ENCODE measurements around the gene FHIT.
"Not testable (repeated sequence)": the region's sequence is repeated elsewhere in the genome, so short reads cannot be mapped to it uniquely, and the experiment has no call there.

Gene FHIT

DNA sequence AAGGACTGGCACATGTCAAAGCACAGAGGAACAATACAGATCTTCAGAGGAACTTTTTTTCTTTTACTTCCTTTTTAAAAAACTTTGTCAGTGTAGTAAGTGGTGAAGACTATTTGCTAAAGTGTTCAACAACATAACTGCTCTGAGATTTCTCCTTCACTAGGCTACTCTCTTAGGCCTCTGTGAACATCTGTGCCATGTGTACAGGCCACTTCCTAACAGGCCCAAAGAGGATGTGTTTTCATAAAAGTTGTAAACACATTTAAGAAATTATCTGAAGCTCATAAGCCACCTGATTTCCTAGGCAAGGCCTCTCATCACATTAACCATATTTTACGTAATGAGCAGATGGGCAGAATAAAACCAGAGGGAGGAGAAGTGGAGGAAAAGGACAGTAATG, 235.4 kb downstream of the FHIT start:
- H3K27ac ChIP-seq: no peak overlapping the region
- DNase-seq (ENCODE audit: low read depth, low spot score): no peak

DNA sequence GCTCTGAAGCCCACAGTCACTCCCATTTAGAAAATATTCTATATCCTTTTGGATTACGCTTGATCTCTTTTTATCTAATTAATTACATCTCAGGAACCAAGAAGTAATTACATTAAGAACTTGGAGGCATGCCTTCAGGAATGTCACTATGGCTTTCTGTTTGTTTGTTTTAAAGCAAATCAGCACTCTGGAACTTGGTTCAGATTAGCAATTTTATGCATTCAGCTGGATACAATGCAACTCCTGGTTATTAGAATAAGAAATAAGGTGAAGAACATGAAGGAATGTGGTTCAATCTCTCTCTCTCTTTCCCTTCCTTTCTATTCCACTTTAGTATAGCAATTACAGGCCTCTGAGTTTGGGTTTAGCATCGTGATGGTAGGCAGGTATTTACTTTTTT, 235.8 kb downstream of the FHIT start:
- H3K27ac ChIP-seq: no peak overlapping the region
- no peak for DNase-seq (ENCODE audit: low read depth, low spot score)

DNA sequence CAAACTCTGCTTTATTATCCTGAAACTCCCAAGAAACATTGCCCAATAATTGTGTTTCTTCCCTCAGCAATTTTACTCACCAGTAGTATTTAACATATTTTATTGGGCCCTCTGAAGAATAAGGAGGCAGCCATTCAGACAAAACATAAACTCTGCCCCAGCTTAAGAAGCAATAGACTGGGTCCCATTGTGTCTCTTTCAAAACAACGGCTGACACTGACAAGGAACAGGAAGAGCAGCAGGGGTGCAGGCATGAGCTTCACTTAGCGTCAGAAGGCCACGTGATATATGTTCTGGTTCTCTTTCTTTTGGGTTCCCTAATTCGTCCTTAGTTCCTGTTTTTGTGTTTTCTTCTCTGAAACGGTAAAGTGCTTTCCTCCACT, 242.3 kb downstream of the FHIT start:
- DNase-seq (ENCODE audit: low read depth, low spot score): no peak
- H3K27ac ChIP-seq: no peak overlapping the region

DNA sequence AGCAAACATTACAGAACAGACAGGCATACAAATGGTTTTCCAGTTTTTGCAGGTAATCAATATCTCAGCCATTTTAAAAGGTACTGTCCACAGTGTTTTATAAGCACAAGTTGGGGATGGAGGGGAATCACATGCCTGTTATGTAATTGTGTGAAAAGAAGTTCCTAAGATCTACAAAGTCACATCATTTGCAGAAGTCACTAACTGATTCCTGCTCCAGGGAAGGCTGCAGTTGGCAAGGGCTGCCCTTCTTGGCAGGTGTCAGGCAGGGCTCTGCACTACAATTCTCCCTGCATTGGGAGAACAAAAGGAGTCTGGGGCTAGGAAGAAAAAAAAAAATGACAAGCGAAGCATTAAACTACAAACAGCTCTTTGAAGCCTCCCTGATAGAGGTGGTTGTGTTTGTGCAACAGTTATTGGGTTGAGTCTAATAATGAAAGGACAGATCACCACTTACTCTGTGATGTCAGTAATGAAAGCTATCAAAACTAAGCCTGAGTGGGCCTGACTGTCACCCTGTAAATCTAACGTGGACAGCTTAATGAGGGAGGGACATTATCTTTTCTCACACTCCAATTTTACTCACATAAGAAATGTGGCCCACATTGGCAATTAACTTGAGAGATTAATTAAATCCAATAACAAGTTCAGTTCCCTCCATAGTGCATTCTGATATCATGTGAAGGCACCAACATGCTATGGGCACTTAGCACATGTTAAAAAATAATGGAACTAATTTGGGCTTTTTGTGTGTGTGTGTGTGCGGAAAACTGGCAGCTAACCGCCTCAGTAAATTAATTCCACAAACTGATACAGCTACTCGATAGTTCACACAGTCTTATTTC, 242.9 kb downstream of the FHIT start:
- H3K27ac ChIP-seq: no peak overlapping the region
- DNase-seq (ENCODE audit: low read depth, low spot score): no peak

DNA sequence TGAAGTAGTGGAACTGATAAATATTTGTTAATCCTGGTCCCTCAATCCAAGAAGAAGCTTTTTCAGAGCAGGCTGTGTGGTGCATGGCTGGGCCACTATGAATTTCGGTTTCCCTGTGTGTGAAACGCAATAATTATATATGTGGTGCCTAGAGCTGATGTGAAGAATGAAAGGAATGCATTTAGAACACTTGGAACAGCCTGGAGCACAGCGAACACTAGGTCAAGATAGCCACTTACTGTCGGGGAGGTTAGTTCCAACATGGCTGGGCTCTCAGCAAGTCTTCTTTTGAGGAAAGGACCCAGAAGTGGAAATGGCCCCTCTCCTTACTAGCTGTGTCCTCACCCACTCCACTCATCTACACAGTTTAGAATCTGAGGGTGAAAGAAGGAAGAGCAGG, 245.7 kb downstream of the FHIT start:
- no peak overlapping the region for H3K27ac ChIP-seq
- DNase-seq (ENCODE audit: low read depth, low spot score): no peak

DNA sequence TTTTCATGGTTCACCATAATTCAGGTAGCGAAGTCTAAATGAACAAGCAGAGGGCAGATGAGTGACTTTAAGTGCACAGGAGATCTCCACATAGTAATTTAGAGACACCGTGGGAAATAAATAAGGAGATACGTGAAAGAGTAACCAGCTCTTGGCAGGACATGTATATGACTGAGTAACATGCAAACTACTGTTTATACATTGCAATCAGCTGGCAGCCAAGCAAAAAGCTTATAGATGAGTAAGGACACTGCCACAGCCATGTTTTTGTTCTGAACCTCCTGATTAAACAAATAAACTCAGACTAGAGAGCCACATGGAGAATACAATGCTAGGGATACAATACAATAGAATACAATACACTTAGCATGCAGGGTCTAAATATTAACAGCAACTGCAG, 252.4 kb downstream of the FHIT start:
- no peak overlapping the region for H3K27ac ChIP-seq
- peak; percentile 29 for DNase-seq (ENCODE audit: low read depth, low spot score)

DNA sequence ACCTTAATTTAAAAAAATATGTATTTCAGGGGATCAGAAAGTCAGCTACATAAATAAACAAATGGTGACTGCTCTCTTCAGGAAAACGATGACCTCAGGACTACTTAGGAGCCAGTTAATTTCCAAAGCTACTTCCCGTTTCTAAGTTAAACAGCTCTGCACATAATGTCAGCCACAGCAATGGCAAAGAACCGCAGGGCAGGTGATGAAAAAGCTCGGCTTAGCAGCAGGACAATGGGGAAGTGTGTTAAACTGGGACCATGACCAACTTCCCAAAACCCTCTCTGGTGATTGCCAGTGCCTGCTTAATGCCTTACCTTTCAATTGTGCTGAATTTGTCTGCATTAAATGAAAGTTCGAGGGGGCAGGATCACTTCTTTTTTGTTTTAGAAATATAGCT, 258.9 kb downstream of the FHIT start:
- no peak overlapping the region for H3K27ac ChIP-seq
- no peak for DNase-seq (ENCODE audit: low read depth, low spot score)

DNA sequence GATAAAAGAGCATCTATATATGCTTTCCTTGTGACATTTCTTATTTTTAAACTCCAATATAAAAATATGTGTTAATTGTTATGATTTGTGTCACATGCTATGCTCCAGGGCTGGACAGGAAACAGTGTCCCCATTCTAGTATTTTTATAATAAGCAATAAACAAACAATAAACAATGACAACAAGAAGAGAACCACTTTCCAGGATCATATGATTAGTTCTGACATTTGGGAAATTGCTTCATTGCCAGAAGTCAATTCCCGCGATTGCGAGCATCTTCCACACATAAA, 260.9 kb downstream of the FHIT start:
- no peak overlapping the region for H3K27ac ChIP-seq
- no peak for DNase-seq (ENCODE audit: low read depth, low spot score)

DNA sequence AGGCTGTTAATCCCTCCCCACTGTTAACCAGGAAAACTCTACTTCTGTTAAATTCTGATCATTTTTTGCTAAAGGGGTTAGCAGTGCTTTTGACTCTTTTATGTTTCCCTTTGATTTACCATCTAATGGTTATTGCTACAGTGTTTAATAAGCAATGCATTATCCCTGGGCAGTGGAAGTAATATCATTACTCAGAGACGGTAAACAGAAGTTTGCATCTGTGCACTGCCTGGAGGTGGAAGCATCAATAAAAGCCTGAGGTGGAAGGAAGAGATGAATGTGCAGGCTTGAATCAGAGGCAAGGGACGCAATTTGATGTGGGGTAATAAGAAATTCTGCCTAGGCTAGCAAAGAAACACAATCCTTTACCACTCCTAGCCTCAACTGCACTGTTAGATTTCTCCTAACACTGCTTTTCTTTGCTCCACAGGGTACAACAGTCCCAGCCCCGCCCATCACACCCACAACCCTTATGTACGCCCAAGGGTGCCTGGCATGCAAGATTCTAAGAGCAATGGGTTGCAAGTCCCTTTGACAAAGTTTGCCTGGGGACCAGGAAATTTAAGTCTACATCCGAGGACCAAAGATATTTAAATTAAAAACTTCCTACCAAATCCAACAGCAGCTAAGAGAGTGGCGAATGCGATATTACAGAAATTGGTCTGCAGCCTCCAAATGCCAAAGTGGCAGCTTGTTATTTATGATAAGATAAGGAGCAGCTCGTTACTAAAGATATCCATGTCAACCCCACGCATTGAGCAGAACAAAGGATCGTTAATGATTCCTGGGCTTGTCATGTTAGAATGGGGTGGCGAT, 261.4 kb downstream of the FHIT start:
- no peak overlapping the region for H3K27ac ChIP-seq
- DNase-seq (ENCODE audit: low read depth, low spot score): no peak

DNA sequence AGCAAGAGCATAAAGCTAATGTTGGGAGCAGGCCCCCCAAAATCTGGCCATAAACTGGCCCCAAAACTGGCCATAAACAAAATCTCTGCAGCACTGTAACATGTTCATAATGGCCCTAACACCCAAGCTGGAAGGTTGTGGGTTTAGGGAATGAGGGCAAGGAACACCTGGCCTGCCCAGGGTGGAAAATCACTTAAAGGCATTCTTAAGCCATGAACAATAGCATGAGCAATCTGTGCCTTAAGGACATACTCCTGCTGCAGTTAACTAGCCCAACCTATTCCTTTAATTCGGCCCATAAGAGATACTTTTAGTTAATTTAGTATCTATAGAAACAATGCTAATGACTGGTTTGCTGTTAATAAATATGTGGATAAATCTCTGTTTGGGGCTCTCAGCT, 264.1 kb downstream of the FHIT start:
- not testable (repeated sequence) for DNase-seq (ENCODE audit: low read depth, low spot score); H3K27ac ChIP-seq

DNA sequence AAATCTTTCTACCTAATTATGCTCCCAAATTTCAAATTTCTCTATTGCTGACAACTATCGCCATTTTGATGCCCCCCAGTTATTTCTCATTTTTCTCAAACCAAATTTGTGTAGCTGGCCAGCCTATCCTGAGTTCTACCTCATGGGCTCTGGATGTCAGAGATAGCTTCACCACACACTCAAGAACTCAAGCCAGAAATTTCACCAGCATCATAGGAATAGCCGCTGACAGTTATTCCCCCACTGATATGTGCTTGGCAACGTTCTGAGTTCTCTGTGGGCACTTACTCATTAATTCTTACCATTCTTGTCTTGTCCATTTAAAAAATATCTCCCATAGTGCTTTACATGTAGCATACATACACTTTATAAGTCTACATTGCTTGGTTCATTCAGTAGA, 264.7 kb downstream of the FHIT start:
- no peak for DNase-seq (ENCODE audit: low read depth, low spot score)
- no peak overlapping the region for H3K27ac ChIP-seq

DNA sequence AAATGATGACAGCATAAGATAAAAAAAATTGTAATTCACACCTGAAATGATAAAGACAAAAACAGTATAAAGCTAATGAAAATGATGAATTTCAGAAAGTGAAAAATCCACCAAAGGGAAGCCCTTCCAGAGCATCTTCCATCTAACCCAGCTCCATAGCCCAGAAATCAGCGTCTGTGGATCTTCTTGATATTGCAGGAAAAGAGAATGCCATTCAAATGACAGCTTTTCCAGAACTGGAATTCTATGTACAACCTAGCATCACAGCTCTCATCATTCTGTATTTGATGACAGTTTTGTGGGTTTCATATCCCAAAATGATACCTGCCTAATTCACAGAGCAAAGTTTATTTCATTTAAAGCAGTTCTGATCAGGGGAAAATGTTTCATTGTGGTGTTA, 267.3 kb downstream of the FHIT start:
- H3K27ac ChIP-seq: no peak overlapping the region
- no peak for DNase-seq (ENCODE audit: low read depth, low spot score)

DNA sequence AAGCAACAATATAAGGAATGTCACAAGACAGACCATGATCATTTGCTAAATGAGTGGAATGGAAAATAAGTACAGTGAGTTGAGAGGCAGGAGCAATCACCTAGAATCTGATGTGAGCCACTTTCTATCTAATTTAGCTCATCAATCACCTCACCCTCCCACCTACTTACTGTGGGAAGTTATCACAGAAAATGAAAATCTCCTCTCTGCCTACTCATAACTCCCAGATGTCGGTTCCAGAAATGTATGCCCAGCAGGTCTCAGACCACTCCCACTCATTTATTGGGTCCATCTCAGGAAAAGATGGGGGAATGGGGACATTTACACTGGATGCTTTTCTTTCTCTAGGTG, 270.9 kb downstream of the FHIT start:
- H3K27ac ChIP-seq: no peak overlapping the region

DNA sequence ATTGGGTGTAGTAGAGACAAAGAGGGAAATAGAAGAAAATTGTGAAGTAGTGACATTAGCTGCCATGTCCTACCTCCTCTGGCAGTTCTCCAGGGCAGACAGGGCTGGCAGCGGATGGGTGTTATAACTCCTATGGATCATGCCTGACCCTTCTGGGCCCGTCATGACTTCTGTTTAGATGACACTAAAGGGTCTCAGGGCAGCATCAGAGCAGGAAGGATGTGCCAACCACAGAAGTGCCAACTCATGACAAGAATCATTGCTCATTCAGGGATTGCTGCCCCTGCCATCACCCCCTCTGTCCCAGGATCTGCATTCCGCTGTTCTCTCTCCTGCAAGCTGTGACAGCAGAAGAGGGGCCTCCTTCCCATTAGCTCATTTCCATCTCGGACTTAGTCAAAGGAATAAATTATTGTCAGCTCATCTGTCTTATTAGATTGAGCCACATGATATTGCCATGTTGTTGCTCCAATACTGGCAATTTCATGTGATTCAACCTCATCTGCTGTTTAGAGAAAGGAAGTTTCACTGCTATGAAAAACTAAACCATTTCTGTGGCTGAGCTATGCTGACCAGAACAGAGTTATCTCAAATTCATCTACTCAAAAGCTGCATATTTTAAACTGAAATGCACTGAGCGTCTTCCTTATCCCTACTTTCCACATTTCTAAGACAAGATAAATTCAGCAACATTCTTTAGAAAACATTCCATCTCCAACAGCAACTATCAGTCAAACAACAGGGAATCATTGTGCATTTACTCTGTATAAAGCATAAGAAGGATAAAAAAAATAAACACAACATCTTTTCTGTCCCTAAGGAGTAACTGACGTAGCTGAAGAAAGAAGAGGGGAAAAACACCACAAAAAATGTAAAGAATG, 271.6 kb downstream of the FHIT start:
- H3K27ac ChIP-seq: no peak overlapping the region
- no peak for DNase-seq (ENCODE audit: low read depth, low spot score)

More for the DNA sequence above, 270.9 kb downstream of the FHIT start:
- no peak for DNase-seq (ENCODE audit: low read depth, low spot score)

DNA sequence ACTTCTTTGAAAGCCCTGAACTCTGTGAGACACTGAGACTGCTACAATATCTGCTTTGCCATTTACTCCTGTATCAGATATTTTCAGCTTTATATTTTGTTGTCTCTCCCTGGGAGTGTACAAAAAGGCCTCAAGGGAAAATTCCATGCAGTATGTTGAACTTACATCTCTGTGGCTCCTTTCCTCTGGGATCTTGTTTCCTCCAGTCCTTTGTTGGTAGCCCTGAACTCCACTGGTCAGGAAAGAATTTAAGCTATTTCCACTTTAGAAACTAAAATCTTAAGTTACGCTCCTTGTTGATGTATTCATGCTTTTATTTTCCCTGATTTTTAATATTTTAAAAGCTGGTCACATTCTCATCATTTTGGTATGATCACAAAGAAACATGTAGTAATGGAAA, 277.9 kb downstream of the FHIT start:
- no peak overlapping the region for H3K27ac ChIP-seq
- DNase-seq (ENCODE audit: low read depth, low spot score): no peak

DNA sequence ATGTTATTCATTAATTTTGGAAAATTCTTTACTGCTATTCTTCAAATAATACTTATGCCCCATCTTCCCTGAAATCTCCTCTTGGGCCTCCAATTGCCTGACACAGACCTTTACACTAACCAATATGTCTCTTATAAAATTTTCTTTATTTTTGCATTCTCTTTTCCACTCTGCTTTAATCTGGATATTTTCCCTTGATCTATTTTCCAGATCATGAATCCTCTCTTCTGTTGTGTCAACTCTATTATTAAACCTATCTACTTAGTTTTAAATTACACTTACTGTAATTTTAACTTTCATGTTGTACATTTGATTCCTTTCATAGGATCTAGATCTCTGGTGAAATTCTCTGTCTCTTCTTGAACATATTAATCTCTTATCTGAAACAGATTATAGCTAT, 278.7 kb downstream of the FHIT start:
- H3K27ac ChIP-seq: no peak overlapping the region
- DNase-seq (ENCODE audit: low read depth, low spot score): no peak

DNA sequence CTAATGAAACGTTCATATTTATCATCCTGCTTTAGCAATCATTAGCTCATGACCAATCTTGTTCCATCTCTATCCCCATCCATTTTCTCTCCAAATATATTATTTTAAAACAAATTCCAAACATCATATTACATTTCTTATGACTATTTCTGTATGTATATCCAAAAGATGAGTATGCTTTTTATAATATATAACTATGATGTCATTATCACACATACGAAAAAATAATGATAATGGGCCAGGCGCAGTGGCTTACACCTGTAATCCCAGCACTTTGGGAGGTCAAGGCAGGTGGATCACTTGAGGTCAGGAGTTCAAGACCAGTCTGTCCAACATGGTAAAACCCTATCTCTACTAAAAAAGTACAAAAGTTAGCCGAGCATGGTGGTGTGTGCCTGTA, 280.4 kb downstream of the FHIT start:
- DNase-seq (ENCODE audit: low read depth, low spot score): no peak
- H3K27ac ChIP-seq: no peak overlapping the region

DNA sequence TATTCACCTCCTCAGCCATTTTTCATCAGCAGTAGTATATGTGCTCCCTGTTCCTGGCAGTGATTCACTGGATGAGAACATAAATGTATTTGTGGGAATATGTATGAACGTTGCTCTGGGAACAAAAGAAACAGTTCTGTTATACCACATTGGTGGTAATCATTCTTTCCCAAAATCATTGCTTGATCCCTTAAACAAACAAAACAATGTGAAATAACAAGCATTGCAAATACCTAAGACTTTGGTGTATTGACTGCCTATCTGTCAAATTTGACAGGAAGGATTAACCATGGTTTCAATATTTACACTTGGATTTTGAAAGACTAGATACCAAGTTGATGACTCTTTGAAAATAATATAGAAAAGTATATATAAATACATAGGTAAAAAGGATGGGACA, 284.1 kb downstream of the FHIT start:
- DNase-seq (ENCODE audit: low read depth, low spot score): peak; percentile 20
- H3K27ac ChIP-seq: no peak overlapping the region

DNA sequence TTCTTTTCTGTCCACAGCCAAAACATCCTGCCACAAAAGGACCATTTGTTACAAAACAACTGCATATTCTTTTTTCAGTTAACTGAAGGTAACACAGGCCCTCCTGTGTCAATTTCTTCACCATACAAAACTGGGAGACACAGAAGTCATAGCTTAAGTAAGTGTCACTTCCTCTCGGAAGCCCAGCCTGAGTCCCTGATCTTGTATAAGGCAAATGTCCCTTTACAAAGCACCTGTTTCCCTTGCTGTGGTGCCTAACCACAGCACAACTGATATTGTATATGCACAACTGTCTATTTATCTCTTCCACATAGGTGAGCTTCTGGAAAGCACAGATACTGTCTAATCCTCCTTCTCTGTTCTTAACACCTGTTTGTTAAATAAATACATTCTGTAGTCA, 293.7 kb downstream of the FHIT start:
- no peak for DNase-seq (ENCODE audit: low read depth, low spot score)
- H3K27ac ChIP-seq: no peak overlapping the region

DNA sequence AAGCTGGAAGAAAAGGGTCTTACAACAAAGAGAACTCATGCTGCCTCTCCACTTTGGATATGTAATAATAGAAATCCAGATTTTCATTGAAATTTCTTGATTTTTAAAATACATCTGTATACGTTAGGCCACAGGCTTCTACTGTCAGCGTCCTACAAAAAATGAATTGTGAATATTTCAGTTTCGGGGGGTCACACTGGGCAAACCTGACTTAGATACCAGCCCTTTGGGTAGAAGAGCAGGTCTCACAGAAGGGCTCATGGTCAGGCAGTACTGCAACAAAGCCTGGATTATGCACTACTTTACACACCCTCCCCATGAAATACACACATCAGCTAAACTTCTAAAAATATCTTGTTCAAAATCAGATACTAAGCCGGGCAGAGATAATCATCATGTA, 294.5 kb downstream of the FHIT start:
- no peak for DNase-seq (ENCODE audit: low read depth, low spot score)
- no peak overlapping the region for H3K27ac ChIP-seq

DNA sequence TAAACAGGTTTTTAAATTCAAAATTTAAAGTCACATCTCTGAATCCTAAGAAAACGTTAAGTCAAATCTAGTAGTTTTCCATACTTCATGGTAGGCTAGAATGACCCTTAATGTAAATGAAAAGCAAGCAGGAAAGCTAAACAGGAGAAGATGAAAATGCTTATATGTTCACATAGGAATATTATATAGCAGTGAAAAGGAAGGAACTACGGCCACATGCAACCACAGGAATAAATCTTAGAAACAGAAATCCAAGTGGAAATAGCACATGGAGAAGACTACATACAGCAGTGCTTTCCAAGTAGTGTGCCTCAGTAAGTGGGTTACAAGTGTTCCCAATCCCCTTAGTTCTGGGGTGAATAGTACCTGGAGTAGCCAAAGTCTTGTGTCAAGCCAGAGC, 296.2 kb downstream of the FHIT start:
- H3K27ac ChIP-seq: no peak overlapping the region
- no peak for DNase-seq (ENCODE audit: low read depth, low spot score)

Data from epithelial cell of prostate (primary cell).